HCT116 (cell line): ENCODE data around the gene MARVELD1. TPM values are rescaled to one million over a fixed set of nuclear protein-coding genes. Genes with fewer than 3 reads are reported as not detected.

ENCODE experiments used
- ATAC-seq: fragments of 200-7000 bp; cut with Tn5 transposase; 2 replicates; pipeline ENCODE4 v1.9.1; 2020; ENCODE audit warnings: mild to moderate bottlenecking, moderate library complexity
- BruUV-seq: library from RNA; stranded (reverse); fragments of 400-500 nt; replicated peaks from 2 replicates; lab custom pipeline; 2021; lab: Mats Ljungman, UMichigan
- CTCF ChIA-PET: fragments of 300-600 bp; sonication (Branson Sonifier 250); formaldehyde crosslinking; loops from one replicate; lab custom pipeline; 2021; ENCODE audit warnings: antibody characterized with exemption; lab: Charles Lee
- POLR2A ChIA-PET: fragments of 300-600, 350-600 bp; sonication (Branson Sonifier 250); formaldehyde crosslinking; loops from one replicate; lab custom pipeline; 2021; ENCODE audit warnings: antibody characterized with exemption; lab: Charles Lee
- RAD21 ChIA-PET, 2 experiments: fragments of 300-600 bp; sonication (Branson Sonifier 250); formaldehyde crosslinking; loops; one replicate each; lab custom pipeline; 2023; ENCODE audit warnings: low total read pairs in 2 of 2; ENCODE audit not compliant: uncharacterized antibody in 2 of 2, unreplicated experiment in 2 of 2, low non-redundant PET in 1 of 2; lab: Charles Lee
- DNase-seq: peaks from one replicate; pipeline ENCODE4 v3.0.0-alpha.2; 2010; ENCODE audit warnings: low read depth, low spot score
- H2AFZ ChIP-seq: fragments of 200-600 bp; shearing (Covaris generic), sonication (generic); 2 replicates; pipeline ENCODE4 v1.6.1; 2017; ENCODE audit warnings: low read depth, mixed run types, mixed read lengths, antibody characterized with exemption, low read length; ENCODE audit not compliant: poor library complexity, severe bottlenecking
- H3K27ac ChIP-seq: 2 replicates; pipeline ENCODE4 v1.5.1; 2012; ENCODE audit warnings: low read depth, low read length
- H3K27me3 ChIP-seq: fragments of 200-600 bp; sonication (generic); 2 replicates; pipeline ENCODE4 v1.6.1; 2016; ENCODE audit warnings: mixed run types, low read length, mixed read lengths; ENCODE audit not compliant: insufficient read depth
- H3K36me3 ChIP-seq, 2 experiments: fragments of 200-500 bp in 1 of 2; fragments of 200-600 bp in 1 of 2; sonication (Bioruptor generic) in 1 of 2; sonication (generic) in 1 of 2; 2 replicates each; pipeline versions ENCODE4 v1.5.1 to v1.6.1; 2014 to 2016; ENCODE audit warnings: low read length in 2 of 2, inconsistent platforms in 1 of 2, mixed read lengths in 1 of 2, mixed run types in 1 of 2; ENCODE audit not compliant: insufficient read depth in 2 of 2, control insufficient read depth in 1 of 2
- H3K4me1 ChIP-seq, 2 experiments: fragments of 200-600 bp in 1 of 2; sonication (generic) in 1 of 2; 2 replicates each; pipeline versions ENCODE4 v1.5.1 to v1.6.1; 2012 to 2017; ENCODE audit warnings: low read length in 2 of 2, inconsistent platforms in 1 of 2, mild to moderate bottlenecking in 1 of 2, mixed read lengths in 1 of 2, mixed run types in 1 of 2, moderate library complexity in 1 of 2; ENCODE audit not compliant: insufficient read depth in 2 of 2, control insufficient read depth in 1 of 2
- H3K4me2 ChIP-seq: fragments of 200-600 bp; sonication (generic); 2 replicates; pipeline ENCODE4 v1.6.1; 2017; ENCODE audit warnings: mixed run types, low read length, mixed read lengths
- H3K4me3 ChIP-seq, 2 experiments: fragments of 200-600 bp in 1 of 2; sonication (generic) in 1 of 2; replicated peaks in 1 of 2; 2 replicates each; pipeline ENCODE4 v1.5.1; 2011 to 2016; ENCODE audit warnings: low read length in 2 of 2, control low read depth in 1 of 2, low read depth in 1 of 2, mild to moderate bottlenecking in 1 of 2, mixed read lengths in 1 of 2, mixed run types in 1 of 2
- H3K79me2 ChIP-seq: fragments of 200-600 bp; sonication (generic); 2 replicates; pipeline ENCODE4 v1.6.1; 2017; ENCODE audit warnings: mild to moderate bottlenecking, mixed run types, low read length, moderate library complexity, mixed read lengths; ENCODE audit not compliant: insufficient read depth
- H3K9ac ChIP-seq: fragments of 200-600 bp; sonication (generic); 2 replicates; pipeline ENCODE4 v1.6.1; 2016; ENCODE audit warnings: low read length, mixed read lengths
- H3K9me2 ChIP-seq: fragments of 200-600 bp; sonication (generic), shearing (Covaris generic); 2 replicates; pipeline ENCODE4 v1.6.1; 2017; ENCODE audit warnings: mixed run types, mild to moderate bottlenecking, moderate library complexity; ENCODE audit not compliant: insufficient read depth
- H3K9me3 ChIP-seq, 2 experiments: fragments of 200-500 bp in 1 of 2; fragments of 200-600 bp in 1 of 2; sonication (Bioruptor generic) in 1 of 2; sonication (generic) in 1 of 2; 2 replicates each; pipeline ENCODE4 v1.6.1; 2014 to 2017; ENCODE audit warnings: low read length in 2 of 2, mixed read lengths in 2 of 2, inconsistent platforms in 1 of 2, low read depth in 1 of 2, mild to moderate bottlenecking in 1 of 2, mixed run types in 1 of 2, moderate library complexity in 1 of 2; ENCODE audit not compliant: control insufficient read depth in 1 of 2, insufficient read depth in 1 of 2
- H4K20me1 ChIP-seq: fragments of 200-600 bp; sonication (generic), shearing (Covaris generic); 2 replicates; pipeline ENCODE4 v1.6.1; 2017; ENCODE audit warnings: mixed run types, mild to moderate bottlenecking, moderate library complexity; ENCODE audit not compliant: insufficient read depth
- CTCF ChIP-seq, 3 experiments: fragments of 200-600 bp in 1 of 3; sonication (generic) in 1 of 3; IDR thresholded peaks in 2 of 3; conservative IDR thresholded peaks in 1 of 3; 2 replicates each; pipeline ENCODE4 v1.5.1; 2012 to 2017; ENCODE audit warnings: low read depth in 2 of 3, low read length in 2 of 3, antibody characterized with exemption in 1 of 3, borderline replicate concordance in 1 of 3, control low read depth in 1 of 3, mild to moderate bottlenecking in 1 of 3, mixed read lengths in 1 of 3, mixed run types in 1 of 3, moderate library complexity in 1 of 3; ENCODE audit not compliant: insufficient read depth in 1 of 3
- ELF1 ChIP-seq: IDR thresholded peaks from 2 replicates; pipeline ENCODE4 v1.6.1; 2012; ENCODE audit warnings: low read depth, borderline replicate concordance
- EZH2 ChIP-seq: fragments of 200-600 bp; sonication (generic); IDR thresholded peaks from 2 replicates; pipeline ENCODE4 v1.6.1; 2017; ENCODE audit warnings: antibody characterized with exemption, mixed run types
- FOSL1 ChIP-seq: IDR thresholded peaks from 2 replicates; pipeline ENCODE4 v1.6.1; 2012; ENCODE audit warnings: low read depth
- JUND ChIP-seq: IDR thresholded peaks from 2 replicates; pipeline ENCODE4 v1.6.1; 2012
- POLR2A ChIP-seq: IDR thresholded peaks from 2 replicates; pipeline ENCODE4 v1.7.0; 2011; ENCODE audit warnings: borderline replicate concordance; ENCODE audit not compliant: insufficient read depth, insufficient read length; ENCODE audit errors: extremely low read depth
- REST ChIP-seq: IDR thresholded peaks from 2 replicates; pipeline ENCODE4 v1.6.1; 2012; ENCODE audit warnings: low read depth
- SIN3A ChIP-seq: IDR thresholded peaks from 2 replicates; pipeline ENCODE4 v1.6.1; 2012; ENCODE audit warnings: low read depth
- SP1 ChIP-seq: IDR thresholded peaks from 2 replicates; pipeline ENCODE4 v1.6.1; 2012; ENCODE audit warnings: low read depth
- YY1 ChIP-seq: IDR thresholded peaks from 2 replicates; pipeline ENCODE4 v1.6.1; 2011; ENCODE audit warnings: low read length, low read depth, moderate library complexity, mild to moderate bottlenecking; ENCODE audit not compliant: insufficient replicate concordance; ENCODE audit errors: extremely low read depth
- ZBTB33 ChIP-seq: IDR thresholded peaks from 2 replicates; pipeline ENCODE4 v1.6.1; 2011; ENCODE audit warnings: mild to moderate bottlenecking, low read length, moderate library complexity; ENCODE audit not compliant: insufficient replicate concordance; ENCODE audit errors: extremely low read depth
- ZFX ChIP-seq: fragments of 450-650 bp; IDR thresholded peaks from 2 replicates; pipeline ENCODE4 v1.6.1; 2017
- ZNF274 ChIP-seq: fragments of 200-500 bp; sonication (Bioruptor generic); IDR thresholded peaks from 2 replicates; pipeline ENCODE4 v1.6.1; 2014; ENCODE audit warnings: mild to moderate bottlenecking, low read depth, low read length, inconsistent platforms
- intact Hi-C: fragments of 100-400 bp; cut with micrococcal nuclease; formaldehyde crosslinking; loops from 2 replicates; pipeline ENCODE4 v1.10.0; 2022
- total RNA-seq: library from RNA; stranded (reverse); gene quantifications from one replicate; pipeline ENCODE4 v1.2.1, GENCODE V29; 2021; ENCODE audit not compliant: unreplicated experiment

MARVELD1 gene
- total RNA-seq, 1 experiment from 2014 or later, result 36.1 TPM

GRCh38 chr10:97737770-97738265 lies 24.3 kb downstream of the MARVELD1 start:
- CTCF ChIA-PET, result no interaction called here
- no TSS peak for BruUV-seq
- TF ChIP-seq ZFX (no peak), ELF1 (no peak), ZBTB33 (no peak), SIN3A (no peak), FOSL1 (no peak), EZH2 (no peak), POLR2A (no peak), ZNF274 (no peak), SP1 (no peak), REST (no peak), CTCF (IDR thresholded peaks at IDR 0.05 in 2 of 3, conservative IDR thresholded peaks at IDR 0.05 in 1 of 3; ENCODE audit: borderline replicate concordance in 1 of 3, insufficient read depth in 1 of 3, low read depth in 2 of 3, low read length in 2 of 3) (no peak), YY1 (no peak), JUND (no peak)

More at GRCh38 chr10:97737770-97738265, 24.3 kb downstream of the MARVELD1 start:
- peak overlapping the region; percentile 85 for H3K4me2 ChIP-seq
- ChIA-PET RAD21 (no interaction called here), POLR2A (no interaction called here)
- peaks cover 17 to 22% of the 10 kb centered on the region in 2 experiments; a peak in 3 of 4 replicates for H3K36me3 ChIP-seq
- intact Hi-C loops, result no loop called here
- ATAC-seq (no peak; the same call in 1 of the 2 replicates), DNase-seq (no peak)
- peak overlapping the region; percentile 85 for H3K27ac ChIP-seq
- peak overlapping the region; percentile 69 to 83 for H3K4me3 ChIP-seq
- H3K9me2 ChIP-seq, result no peaks in the 10 kb centered on the region
- no peak overlapping the region for H2AFZ ChIP-seq
- peaks cover 54% of the 10 kb centered on the region for H3K79me2 ChIP-seq
- H3K27me3 ChIP-seq, result no peaks in the 10 kb centered on the region
- no peaks in the 10 kb centered on the region for H3K9me3 ChIP-seq
- H3K9ac ChIP-seq, result peak overlapping the region; percentile 92
- H3K4me1 ChIP-seq, result peaks cover 9 to 19% of the 10 kb centered on the region in 2 experiments
- no peaks in the 10 kb centered on the region for H4K20me1 ChIP-seq
